Measurements from ENCODE around the gene ARHGAP6.

DNA sequence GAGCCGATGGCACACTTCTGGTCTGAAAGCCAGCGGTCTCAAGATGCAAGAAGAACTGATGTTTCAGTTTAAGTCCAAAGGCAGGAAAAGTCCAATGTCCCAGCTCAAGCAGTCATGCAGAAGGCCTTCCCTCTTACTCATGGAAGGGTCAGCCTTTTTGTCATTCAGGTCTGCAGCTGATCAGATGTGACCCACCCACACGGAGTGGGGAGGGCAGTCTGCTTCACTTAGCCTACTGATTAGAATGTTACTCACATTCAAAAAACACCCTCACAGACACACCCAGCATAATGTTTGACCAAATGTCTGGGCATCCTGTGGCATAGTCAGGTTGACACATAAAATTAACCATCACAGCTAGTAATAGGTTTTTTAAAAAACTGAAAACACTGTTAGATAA is 548.0 kb downstream of the ARHGAP6 start:
- TF ChIP-seq, protein P1, sequence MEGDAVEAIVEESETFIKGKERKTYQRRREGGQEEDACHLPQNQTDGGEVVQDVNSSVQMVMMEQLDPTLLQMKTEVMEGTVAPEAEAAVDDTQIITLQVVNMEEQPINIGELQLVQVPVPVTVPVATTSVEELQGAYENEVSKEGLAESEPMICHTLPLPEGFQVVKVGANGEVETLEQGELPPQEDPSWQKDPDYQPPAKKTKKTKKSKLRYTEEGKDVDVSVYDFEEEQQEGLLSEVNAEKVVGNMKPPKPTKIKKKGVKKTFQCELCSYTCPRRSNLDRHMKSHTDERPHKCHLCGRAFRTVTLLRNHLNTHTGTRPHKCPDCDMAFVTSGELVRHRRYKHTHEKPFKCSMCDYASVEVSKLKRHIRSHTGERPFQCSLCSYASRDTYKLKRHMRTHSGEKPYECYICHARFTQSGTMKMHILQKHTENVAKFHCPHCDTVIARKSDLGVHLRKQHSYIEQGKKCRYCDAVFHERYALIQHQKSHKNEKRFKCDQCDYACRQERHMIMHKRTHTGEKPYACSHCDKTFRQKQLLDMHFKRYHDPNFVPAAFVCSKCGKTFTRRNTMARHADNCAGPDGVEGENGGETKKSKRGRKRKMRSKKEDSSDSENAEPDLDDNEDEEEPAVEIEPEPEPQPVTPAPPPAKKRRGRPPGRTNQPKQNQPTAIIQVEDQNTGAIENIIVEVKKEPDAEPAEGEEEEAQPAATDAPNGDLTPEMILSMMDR (IDR thresholded peaks at IDR 0.05), result no peak
- TF ChIP-seq POLR2A (IDR thresholded peaks at IDR 0.05), result no peak

All from lower leg skin (tissue), 3 donors.